Subcutaneous abdominal adipose tissue (tissue), 5 donors: ENCODE measurements around the gene PNPLA6.

Experiments
- H3K27ac ChIP-seq: one replicate; pipeline ENCODE4 v1.7.0; 2013; ENCODE audit warnings: low read depth, mild to moderate bottlenecking, inconsistent platforms, low read length, moderate library complexity
- H3K27me3 ChIP-seq, 5 donors: one replicate each; pipeline ENCODE4 v1.7.0; 2013; ENCODE audit warnings: low read length in 5 of 5, inconsistent platforms in 1 of 5; ENCODE audit not compliant: control insufficient read depth in 5 of 5, insufficient read depth in 4 of 5
- H3K36me3 ChIP-seq, 5 donors: one replicate each; pipeline ENCODE4 v1.7.0; 2013; ENCODE audit warnings: low read length in 5 of 5; ENCODE audit not compliant: control insufficient read depth in 5 of 5, insufficient read depth in 5 of 5
- H3K4me1 ChIP-seq, 5 donors: one replicate each; pipeline ENCODE4 v1.7.0; 2013; ENCODE audit warnings: low read length in 5 of 5, mild to moderate bottlenecking in 3 of 5, moderate library complexity in 1 of 5; ENCODE audit not compliant: control insufficient read depth in 5 of 5, insufficient read depth in 5 of 5
- H3K4me3 ChIP-seq, 5 donors: one replicate each; pipeline ENCODE4 v1.7.0; 2013; ENCODE audit warnings: low read length in 5 of 5, low read depth in 1 of 5
- H3K9ac ChIP-seq, 5 donors: one replicate each; pipeline ENCODE4 v1.7.0; 2013; ENCODE audit warnings: low read length in 5 of 5, mild to moderate bottlenecking in 4 of 5, moderate library complexity in 3 of 5
- H3K9me3 ChIP-seq, 5 donors: one replicate each; pipeline ENCODE4 v1.7.0; 2013; ENCODE audit warnings: low read length in 5 of 5; ENCODE audit not compliant: control insufficient read depth in 5 of 5
- donor health status: healthy.
- donor health status: healthy.
- donor health status: healthy.
- donor health status: healthy.
- donor health status: healthy.

Gene PNPLA6

GRCh38 chr19:7606289-7606688 is 70.8 kb downstream of the PNPLA6 start:
- Histone ChIP-seq H3K36me3 (no peaks in the 10 kb centered on the region), H3K9me3 (peaks cover 0 to 2% (median 0%) of the 10 kb centered on the region in 5 donors), H3K4me3 (no peak overlapping the region), H3K9ac (no peak overlapping the region), H3K27ac (no peak overlapping the region), H3K27me3 (peaks cover 3 to 23% (median 19%) of the 10 kb centered on the region in 5 donors), H3K4me1 (no peaks in the 10 kb centered on the region)

- H3K36me3 ChIP-seq: no peaks in the 10 kb centered on the region
- no peaks in the 10 kb centered on the region for H3K4me1 ChIP-seq
- peaks cover 5 to 23% (median 17%) of the 10 kb centered on the region in 5 donors for H3K27me3 ChIP-seq
- H3K9me3 ChIP-seq: peaks cover 0 to 2% (median 0%) of the 10 kb centered on the region in 5 donors
- H3K9ac ChIP-seq: no peak overlapping the region
- no peak overlapping the region for H3K4me3 ChIP-seq
- no peak overlapping the region for H3K27ac ChIP-seq
These were observed 71.8 kb downstream of the PNPLA6 start for GRCh38 chr19:7607212-7607873.

- Histone ChIP-seq H3K27me3 (peaks cover 5 to 23% (median 16%) of the 10 kb centered on the region in 5 donors), H3K9ac (no peak overlapping the region), H3K36me3 (no peaks in the 10 kb centered on the region), H3K4me1 (no peaks in the 10 kb centered on the region), H3K27ac (no peak overlapping the region), H3K4me3 (no peak overlapping the region), H3K9me3 (peaks cover 0 to 2% (median 0%) of the 10 kb centered on the region in 5 donors)
These were observed 72.5 kb downstream of the PNPLA6 start for GRCh38 chr19:7607874-7608560.

GRCh38 chr19:7610491-7611240 is 75.1 kb downstream of the PNPLA6 start:
- Histone ChIP-seq H3K27ac (no peak overlapping the region), H3K4me3 (no peak overlapping the region), H3K27me3 (peaks cover under 1 to 7% (median 5%) of the 10 kb centered on the region in 5 donors), H3K4me1 (no peaks in the 10 kb centered on the region), H3K9me3 (no peaks in the 10 kb centered on the region), H3K9ac (no peak overlapping the region), H3K36me3 (no peaks in the 10 kb centered on the region)
